HEK293 (cell line): ENCODE measurements around the gene MATN1.
"Not testable (repeated sequence)": the region's sequence is repeated elsewhere in the genome, so short reads cannot be mapped to it uniquely, and the experiment has no call there.

Source experiments
- CTCF ChIA-PET: fragments of 350-600 bp; formaldehyde crosslinking; extraction: SDS; loops from one replicate; lab custom pipeline; 2021; ENCODE audit warnings: antibody characterized with exemption; lab: Yijun Ruan, JAX
- POLR2A ChIA-PET: fragments of 300-600 bp; formaldehyde crosslinking; extraction: SDS; loops from one replicate; lab custom pipeline; 2020; ENCODE audit warnings: antibody characterized with exemption, inconsistent platforms; lab: Yijun Ruan, JAX
- H3K27ac ChIP-seq: fragments of 200-500 bp; sonication (Bioruptor generic); 2 replicates; pipeline ENCODE4 v1.5.1; 2014; ENCODE audit warnings: low read depth, low read length, control low read depth, inconsistent platforms; ENCODE audit errors: extremely low read depth
- H3K36me3 ChIP-seq, 2 experiments: fragments of 200-500 bp in 1 of 2; sonication (Bioruptor generic) in 1 of 2; 1 replicate in 1 of 2; 2 replicates in 1 of 2; pipeline ENCODE4 v1.5.1; 2014 to 2017; ENCODE audit warnings: inconsistent platforms in 2 of 2, low read length in 2 of 2; ENCODE audit not compliant: control insufficient read depth in 2 of 2, insufficient read depth in 1 of 2
- H3K4me1 ChIP-seq: fragments of 200-500 bp; sonication (Bioruptor generic); 2 replicates; pipeline ENCODE4 v1.5.1; 2014; ENCODE audit warnings: mild to moderate bottlenecking, low read length, inconsistent platforms; ENCODE audit not compliant: control insufficient read depth, insufficient read depth
- H3K4me3 ChIP-seq: 2 replicates; pipeline ENCODE4 v1.5.1; 2011; ENCODE audit warnings: low read depth, mild to moderate bottlenecking, control low read depth, low read length, moderate library complexity
- H3K9me3 ChIP-seq: fragments of 200-500 bp; sonication (Bioruptor generic); 2 replicates; pipeline ENCODE4 v1.5.1; 2014; ENCODE audit warnings: low read depth, low read length, inconsistent platforms; ENCODE audit not compliant: control insufficient read depth, insufficient read depth
- GLIS1 ChIP-seq: fragments of 450-650 bp; formaldehyde crosslinking; IDR thresholded peaks from 2 replicates; pipeline ENCODE4 v1.5.1; 2016; ENCODE audit warnings: missing biosample characterization, missing genetic modification characterization
- KLF16 ChIP-seq: fragments of 450-650 bp; formaldehyde crosslinking; IDR thresholded peaks from 2 replicates; pipeline ENCODE4 v1.5.1; 2017; ENCODE audit warnings: missing biosample characterization, missing genetic modification characterization
- PRDM1 ChIP-seq: fragments of 450-650 bp; formaldehyde crosslinking; IDR thresholded peaks from 2 replicates; pipeline ENCODE4; 2016; ENCODE audit warnings: missing biosample characterization, missing genetic modification characterization
- ZBTB10 ChIP-seq: fragments of 450-650 bp; formaldehyde crosslinking; IDR thresholded peaks from 2 replicates; pipeline ENCODE4 v1.5.1; 2016; ENCODE audit warnings: missing biosample characterization, missing genetic modification characterization
- ZBTB17 ChIP-seq: fragments of 450-650 bp; formaldehyde crosslinking; IDR thresholded peaks from 2 replicates; pipeline ENCODE4 v1.5.1; 2016; ENCODE audit warnings: missing biosample characterization, missing genetic modification characterization
- ZBTB26 ChIP-seq: fragments of 450-650 bp; formaldehyde crosslinking; optimal IDR thresholded peaks from 2 replicates; pipeline ENCODE3; 2016; ENCODE audit warnings: missing biosample characterization, mild to moderate bottlenecking, missing genetic modification characterization
- ZFP3 ChIP-seq: fragments of 450-650 bp; formaldehyde crosslinking; IDR thresholded peaks from 2 replicates; pipeline ENCODE4 v1.5.1; 2016; ENCODE audit warnings: low read depth, missing biosample characterization, missing genetic modification characterization
- ZIC2 ChIP-seq: fragments of 450-650 bp; formaldehyde crosslinking; IDR thresholded peaks from 2 replicates; pipeline ENCODE4 v1.5.1; 2016; ENCODE audit warnings: missing biosample characterization, missing genetic modification characterization
- ZNF114 ChIP-seq: fragments of 450-650 bp; formaldehyde crosslinking; IDR thresholded peaks from 2 replicates; pipeline ENCODE4 v1.5.0; 2017; ENCODE audit warnings: missing biosample characterization, missing genetic modification characterization
- ZNF132 ChIP-seq: fragments of 450-650 bp; formaldehyde crosslinking; IDR thresholded peaks from 2 replicates; pipeline ENCODE4 v1.5.1; 2017; ENCODE audit warnings: missing biosample characterization, missing genetic modification characterization, borderline replicate concordance
- ZNF169 ChIP-seq: fragments of 450-650 bp; formaldehyde crosslinking; IDR thresholded peaks from 2 replicates; pipeline ENCODE4 v1.5.1; 2016; ENCODE audit warnings: missing biosample characterization, missing genetic modification characterization
- ZNF214 ChIP-seq: fragments of 450-650 bp; formaldehyde crosslinking; IDR thresholded peaks from 2 replicates; pipeline ENCODE4 v1.5.1; 2017; ENCODE audit warnings: missing biosample characterization, mild to moderate bottlenecking, missing genetic modification characterization, borderline replicate concordance
- ZNF23 ChIP-seq: fragments of 450-650 bp; formaldehyde crosslinking; IDR thresholded peaks from 2 replicates; pipeline ENCODE4 v1.5.1; 2016; ENCODE audit warnings: missing biosample characterization, missing genetic modification characterization, borderline replicate concordance
- ZNF280D ChIP-seq: fragments of 450-650 bp; formaldehyde crosslinking; IDR thresholded peaks from 2 replicates; pipeline ENCODE4 v1.5.1; 2016; ENCODE audit warnings: missing biosample characterization, missing genetic modification characterization
- ZNF366 ChIP-seq: fragments of 450-650 bp; formaldehyde crosslinking; conservative IDR thresholded peaks from 2 replicates; pipeline ENCODE4 v1.5.1; 2016; ENCODE audit warnings: missing biosample characterization, missing genetic modification characterization
- ZNF521 ChIP-seq: fragments of 450-650 bp; formaldehyde crosslinking; IDR thresholded peaks from 2 replicates; pipeline ENCODE4 v1.5.1; 2017; ENCODE audit warnings: missing biosample characterization, mild to moderate bottlenecking, missing genetic modification characterization
- ZNF704 ChIP-seq: fragments of 450-650 bp; formaldehyde crosslinking; IDR thresholded peaks from 2 replicates; pipeline ENCODE4 v1.5.1; 2016; ENCODE audit warnings: missing biosample characterization, missing genetic modification characterization

Gene MATN1

GRCh38 chr1:30689901-30690645, 33.3 kb downstream of the MATN1 start:
- TF ChIP-seq ZNF169 (tag by site-specific recombination), result no peak
- TF ChIP-seq ZIC2 (tag by site-specific recombination), result peak; percentile 53
- peak; percentile 28; the same call in 1 of the 2 replicates for TF ChIP-seq ZBTB17
- 0 out of 2 replicates have a peak, but pooled peaks have one; percentile 37 for TF ChIP-seq PRDM1
- TF ChIP-seq ZNF366, result peak; percentile 43; the same call in 1 of the 2 replicates
- TF ChIP-seq ZNF280D (tag by site-specific recombination), result no peak
- ChIA-PET CTCF (interaction anchor here (0.5 to 0.7 kb wide), 3 partner anchors 9 to 1532 kb away, joined by 3 to 4 read pairs (median 4); no protein-coding TSS in a partner anchor), POLR2A (no interaction called here)
- Histone ChIP-seq H3K27ac (no peak overlapping the region), H3K36me3 (no peaks in the 10 kb centered on the region), H3K4me1 (no peaks in the 10 kb centered on the region; the same call in 1 of the 2 replicates), H3K9me3 (no peaks in the 10 kb centered on the region), H3K4me3 (no peak overlapping the region)

GRCh38 chr1:30688920-30689794, 34.2 kb downstream of the MATN1 start:
- H3K36me3 ChIP-seq, result no peaks in the 10 kb centered on the region
- no peak overlapping the region for H3K4me3 ChIP-seq
- no peaks in the 10 kb centered on the region for H3K9me3 ChIP-seq
- POLR2A ChIA-PET, result no interaction called here
- no peak overlapping the region for H3K27ac ChIP-seq
- TF ChIP-seq GLIS1 (tag by site-specific recombination) (peak; percentile 32; the same call in 1 of the 2 replicates), ZNF114 (tag by site-specific recombination) (no peak), KLF16 (tag by site-specific recombination) (no peak), ZBTB10 (no peak), ZNF521 (tag by site-specific recombination) (no peak), ZBTB26 (tag by site-specific recombination) (no peak), ZNF704 (no peak), ZFP3 (tag by site-specific recombination) (peak; percentile 69), ZNF23 (tag by site-specific recombination) (no peak), ZNF214 (tag by site-specific recombination) (no peak), ZNF132 (tag by site-specific recombination) (no peak), ZIC2 (tag by site-specific recombination) (peak; percentile 46; the same call in 1 of the 2 replicates)
- H3K4me1 ChIP-seq, result no peaks in the 10 kb centered on the region; the same call in 1 of the 2 replicates
- CTCF ChIA-PET, result interaction anchor here (0.6 to 0.7 kb wide), 3 partner anchors 639 to 1434 kb away, joined by 4 to 5 read pairs (median 4); no protein-coding TSS in a partner anchor

GRCh38 chr1:30688516-30688915, 34.9 kb downstream of the MATN1 start:
- H3K4me3 ChIP-seq, H3K36me3 ChIP-seq, POLR2A ChIA-PET, H3K27ac ChIP-seq, H3K4me1 ChIP-seq, H3K9me3 ChIP-seq: not testable (repeated sequence)
- CTCF ChIA-PET, result interaction anchor here (0.7 kb wide), 1 partner anchor 1433 kb away, joined by 4 read pairs; no protein-coding TSS in a partner anchor
